SKM-1 (cell line): ENCODE results near the gene CMTR1.

Experiments
- DNase-seq: peaks from one replicate; lab custom pipeline; 2025; ENCODE audit not compliant: unreplicated experiment; lab: John Stamatoyannopoulos, UW

The CMTR1 gene

DNA sequence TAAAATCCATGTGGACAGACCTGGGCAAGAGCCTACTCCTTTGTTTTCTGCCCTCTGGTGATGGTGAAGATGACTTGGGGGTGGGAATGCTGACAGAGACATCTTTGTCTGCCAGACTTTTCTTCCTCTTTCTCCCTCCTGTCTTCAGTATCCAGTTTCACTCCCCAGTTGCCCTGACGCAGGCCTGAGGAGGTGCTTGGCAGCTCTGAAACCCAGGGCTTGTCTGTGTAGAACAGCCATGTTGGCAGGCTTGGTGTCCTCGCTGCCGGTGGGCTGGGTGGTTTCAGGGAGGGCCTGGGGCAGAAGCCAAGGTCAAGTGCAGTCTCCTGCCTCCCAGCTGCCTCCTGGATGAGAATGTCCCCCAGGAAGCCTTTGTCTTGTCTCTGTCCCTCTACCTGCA is 44.2 kb downstream of the CMTR1 start:
- no peak for DNase-seq

DNA sequence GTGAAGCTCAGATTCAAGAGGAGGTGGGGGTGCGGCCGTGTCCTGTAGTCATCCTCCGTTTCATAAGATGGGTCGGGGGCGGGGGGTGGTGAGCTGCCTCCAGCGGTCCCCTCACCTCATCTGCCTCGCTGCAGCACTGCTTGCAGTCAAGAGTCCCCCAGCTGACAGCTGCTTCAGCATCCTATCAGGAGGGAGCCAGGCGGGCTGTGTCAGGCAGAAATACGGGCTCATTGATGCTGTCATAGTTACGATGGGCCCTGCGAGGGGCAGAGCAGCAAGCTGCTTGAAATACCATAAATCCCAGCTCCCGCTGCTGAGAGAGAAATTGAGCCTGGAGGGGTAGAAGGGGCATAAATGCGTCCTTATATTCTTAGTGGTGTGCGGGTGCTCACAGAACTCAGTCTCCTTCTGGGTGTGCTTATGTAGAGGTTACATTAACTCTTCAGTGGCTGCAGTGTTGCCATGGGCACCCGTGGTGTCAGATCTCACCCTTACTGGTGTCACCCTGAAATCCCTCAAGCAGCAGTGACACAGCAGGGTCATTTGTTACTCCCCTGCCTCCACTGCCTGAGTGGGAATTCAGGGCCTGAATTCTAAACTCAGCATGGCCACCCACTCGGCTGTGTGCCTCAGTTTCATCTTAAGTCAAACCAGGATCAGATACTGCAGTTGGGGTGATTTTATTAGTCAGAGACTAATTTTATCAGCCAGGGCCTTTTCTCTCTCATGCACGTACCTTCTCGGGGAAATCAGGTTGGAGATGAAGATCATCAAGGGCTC is 44.8 kb downstream of the CMTR1 start:
- no peak for DNase-seq

DNA sequence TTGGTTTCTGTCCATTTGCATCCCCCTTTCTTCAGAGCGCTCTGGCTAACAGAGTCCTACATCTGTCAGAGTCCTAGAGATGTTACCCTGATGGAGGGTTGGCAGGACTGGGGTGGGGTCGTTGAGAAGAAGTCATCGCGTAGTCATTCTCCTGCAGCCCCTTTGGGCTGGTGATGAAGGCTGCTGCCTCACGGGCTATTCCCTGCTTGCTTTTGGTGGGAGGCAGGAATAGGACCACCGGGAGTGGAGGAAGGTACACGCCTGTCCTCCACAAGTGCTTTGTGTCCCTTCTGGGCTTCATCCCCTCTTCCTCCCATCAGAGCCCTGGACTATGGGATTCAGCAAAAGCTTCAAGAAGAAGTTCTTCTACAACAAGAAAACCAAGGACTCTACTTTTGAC is 45.8 kb downstream of the CMTR1 start:
- DNase-seq: no peak

DNA sequence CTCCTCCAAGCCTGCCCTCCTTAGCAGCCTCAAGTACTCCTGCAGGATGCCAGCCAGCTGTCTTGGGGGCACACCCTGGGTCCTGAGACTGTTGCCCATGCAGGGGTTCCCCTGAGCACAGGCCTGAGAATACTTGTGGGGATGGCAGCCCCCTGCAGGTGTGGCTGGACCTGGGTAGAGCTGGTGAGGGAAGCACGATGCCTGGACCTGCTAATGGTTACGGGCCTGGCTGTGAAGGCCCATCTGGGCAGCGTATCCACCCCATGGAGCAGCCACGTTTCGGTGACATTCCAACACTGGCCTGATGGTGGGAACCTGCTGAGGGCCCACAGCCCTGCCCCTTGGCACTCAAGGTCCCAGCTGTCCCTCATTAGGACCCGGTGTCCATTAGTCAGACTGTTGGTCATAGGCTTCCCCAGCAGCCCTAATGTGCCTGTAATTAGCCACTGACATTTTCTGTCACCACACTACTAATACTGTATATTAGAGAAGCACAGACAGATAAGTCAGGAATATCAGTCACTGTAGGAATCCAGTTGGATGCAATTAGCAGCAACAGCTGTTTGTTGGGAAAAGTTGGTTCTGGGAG is 46.3 kb downstream of the CMTR1 start:
- no peak for DNase-seq

DNA sequence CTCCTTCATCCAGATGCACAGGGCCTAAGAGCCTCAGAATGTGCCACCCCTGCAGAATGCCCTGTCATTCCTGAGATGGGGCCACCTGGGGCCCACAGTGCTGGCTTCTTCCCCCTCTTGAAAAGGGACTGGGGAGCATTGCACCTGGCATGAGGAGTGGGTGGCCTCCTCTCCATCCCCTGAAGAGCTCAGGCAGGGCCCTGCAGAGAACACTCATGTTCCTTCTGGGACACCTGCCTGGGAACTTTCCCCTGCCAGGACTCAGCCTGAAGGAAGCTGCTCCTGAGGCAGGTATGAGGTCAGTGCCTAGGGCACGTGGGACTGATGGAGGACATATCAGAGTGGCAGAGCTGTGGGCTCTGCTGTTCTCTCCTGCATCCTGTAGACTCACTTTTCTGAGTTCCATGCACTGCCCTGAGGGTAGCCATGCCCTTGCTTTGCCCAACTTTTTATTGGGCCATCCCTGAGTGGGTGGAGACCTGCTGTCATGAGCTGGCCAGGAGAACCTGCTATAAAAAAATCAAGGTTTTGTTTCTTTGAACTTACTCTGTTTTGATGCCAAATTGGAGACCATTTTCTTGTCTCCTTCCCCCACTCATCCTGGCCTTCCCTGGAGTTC is 47.2 kb downstream of the CMTR1 start:
- DNase-seq: no peak

DNA sequence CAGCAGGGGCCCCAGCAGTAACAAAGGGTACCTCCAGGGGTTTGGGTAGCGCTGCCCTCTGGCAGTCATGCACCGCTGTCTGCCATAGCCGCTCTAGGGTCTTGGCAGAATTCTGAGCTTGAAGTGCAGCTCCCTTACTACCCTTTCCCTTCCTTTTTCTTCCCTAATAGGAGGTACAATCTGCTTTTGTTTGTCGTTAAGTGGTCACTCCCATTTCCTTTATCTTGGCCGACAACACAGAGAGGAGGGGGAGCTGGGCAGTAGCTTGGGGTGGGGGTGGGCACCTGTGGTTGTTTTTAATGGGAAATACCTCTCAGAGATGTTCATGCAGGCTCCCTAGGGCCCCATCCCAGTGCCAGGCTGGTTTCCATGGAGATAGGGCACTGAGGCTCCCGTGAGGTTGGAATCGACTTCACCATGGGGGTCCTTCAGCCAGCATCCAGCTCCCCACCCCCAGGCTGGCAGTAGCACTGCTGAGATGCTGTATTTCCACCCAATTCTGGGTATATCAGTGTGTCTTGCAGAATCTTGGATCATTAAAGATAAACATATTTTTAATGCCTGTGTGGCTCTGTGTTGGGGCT is 48.0 kb downstream of the CMTR1 start:
- no peak for DNase-seq

DNA sequence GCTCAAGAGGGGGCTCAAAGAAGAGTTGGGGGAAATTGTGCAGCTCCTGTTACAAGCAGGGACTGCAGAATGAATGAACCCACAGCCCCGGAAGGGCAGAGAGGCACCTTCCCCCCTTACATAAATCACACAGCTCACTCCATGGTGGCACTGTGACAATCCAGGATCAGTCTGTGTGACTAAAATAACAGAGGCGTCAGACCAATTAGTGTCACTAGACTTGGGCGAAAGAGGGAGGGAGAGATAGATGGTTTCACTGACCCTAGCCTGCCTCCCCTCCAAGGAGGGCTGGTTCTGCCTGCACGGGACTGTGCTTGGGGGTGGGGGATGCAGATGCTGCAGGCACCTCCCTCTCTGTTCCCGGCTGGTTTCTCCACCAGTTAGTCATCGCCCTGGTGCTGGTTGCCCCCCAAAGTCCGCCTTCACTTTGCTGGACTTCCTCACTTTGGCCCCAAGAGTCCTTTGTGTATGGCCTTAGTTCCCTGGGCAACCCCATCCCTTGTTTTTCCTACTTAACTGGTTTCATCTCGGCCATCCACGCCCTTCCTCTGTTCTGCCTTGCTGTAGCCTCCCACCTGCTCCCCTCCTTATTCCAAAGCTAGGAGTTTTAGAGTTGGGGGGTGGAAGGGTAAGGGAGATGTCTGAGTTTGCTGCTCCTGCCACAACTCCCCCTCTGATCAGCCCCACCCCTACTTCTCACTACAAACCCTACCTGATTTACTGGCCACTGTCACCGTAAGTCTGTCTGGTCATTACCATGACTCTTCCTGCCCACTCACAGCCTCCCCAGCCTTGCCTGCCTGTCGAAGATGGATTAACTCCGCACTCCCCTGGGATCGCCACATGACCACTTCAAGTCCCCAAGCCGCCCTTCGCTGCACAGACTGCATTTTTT is 48.9 kb downstream of the CMTR1 start:
- no peak for DNase-seq

DNA sequence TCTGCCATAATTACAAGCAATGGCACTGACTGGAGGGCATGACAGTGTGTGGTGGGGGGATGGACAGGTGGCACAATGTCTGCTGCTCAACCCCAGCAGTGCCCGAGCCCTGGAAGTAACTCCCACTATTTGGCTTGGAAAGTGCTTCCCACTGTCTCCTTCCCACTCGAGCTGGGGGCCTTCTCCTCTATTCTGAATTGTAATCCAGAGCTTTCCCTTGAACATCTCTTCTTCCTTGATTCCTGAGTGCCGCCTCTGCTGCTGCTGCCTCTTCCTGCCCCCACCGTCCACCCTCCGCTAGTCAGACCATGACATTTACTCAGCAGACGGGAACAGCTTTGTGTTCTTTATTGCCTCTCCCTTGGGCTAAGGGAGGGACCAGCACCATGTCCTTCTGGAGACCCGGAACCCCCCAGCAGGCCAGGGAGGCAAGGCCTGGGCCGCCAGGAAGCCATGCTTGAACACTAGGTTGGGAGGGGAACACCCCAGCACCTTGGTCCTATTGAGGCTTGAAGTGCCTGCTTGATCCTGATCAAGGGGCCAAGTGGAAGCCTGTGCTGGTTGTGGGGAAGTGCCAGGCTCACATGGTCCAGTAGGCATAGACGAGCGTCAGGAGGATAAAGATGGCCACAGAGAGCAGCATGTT is 49.7 kb downstream of the CMTR1 start:
- no peak for DNase-seq

DNA sequence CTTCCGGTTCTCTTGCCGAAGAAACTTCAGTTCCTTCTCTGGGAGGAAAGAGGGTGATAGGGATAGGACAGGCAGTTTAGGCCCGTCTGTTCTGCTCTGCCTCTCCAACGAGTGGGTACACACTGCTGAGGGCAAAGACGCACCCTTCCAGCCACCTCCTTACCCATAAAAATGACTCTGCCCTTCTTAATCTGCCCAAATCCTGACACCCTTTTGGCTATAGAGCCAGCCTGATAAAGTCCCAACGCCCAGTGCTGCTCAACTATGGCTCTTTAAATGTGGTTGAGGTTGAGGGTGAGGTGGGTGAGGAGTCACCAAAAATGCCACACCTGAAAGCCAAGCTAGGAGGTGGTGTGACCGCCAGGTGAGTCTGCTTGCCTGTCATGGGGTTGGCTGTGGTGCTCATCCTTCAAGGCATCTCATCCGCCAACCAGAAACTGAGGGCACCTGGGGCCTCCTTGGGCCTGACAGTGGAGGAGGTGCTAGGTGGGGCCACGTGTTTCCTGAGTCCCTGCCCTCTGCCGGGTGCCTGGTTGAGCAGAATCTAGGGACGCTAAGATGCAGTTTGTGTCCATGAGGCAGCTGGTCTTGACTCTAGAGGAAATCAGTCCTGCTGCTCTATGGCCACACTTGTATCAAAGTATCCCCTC is 50.4 kb downstream of the CMTR1 start:
- no peak for DNase-seq

DNA sequence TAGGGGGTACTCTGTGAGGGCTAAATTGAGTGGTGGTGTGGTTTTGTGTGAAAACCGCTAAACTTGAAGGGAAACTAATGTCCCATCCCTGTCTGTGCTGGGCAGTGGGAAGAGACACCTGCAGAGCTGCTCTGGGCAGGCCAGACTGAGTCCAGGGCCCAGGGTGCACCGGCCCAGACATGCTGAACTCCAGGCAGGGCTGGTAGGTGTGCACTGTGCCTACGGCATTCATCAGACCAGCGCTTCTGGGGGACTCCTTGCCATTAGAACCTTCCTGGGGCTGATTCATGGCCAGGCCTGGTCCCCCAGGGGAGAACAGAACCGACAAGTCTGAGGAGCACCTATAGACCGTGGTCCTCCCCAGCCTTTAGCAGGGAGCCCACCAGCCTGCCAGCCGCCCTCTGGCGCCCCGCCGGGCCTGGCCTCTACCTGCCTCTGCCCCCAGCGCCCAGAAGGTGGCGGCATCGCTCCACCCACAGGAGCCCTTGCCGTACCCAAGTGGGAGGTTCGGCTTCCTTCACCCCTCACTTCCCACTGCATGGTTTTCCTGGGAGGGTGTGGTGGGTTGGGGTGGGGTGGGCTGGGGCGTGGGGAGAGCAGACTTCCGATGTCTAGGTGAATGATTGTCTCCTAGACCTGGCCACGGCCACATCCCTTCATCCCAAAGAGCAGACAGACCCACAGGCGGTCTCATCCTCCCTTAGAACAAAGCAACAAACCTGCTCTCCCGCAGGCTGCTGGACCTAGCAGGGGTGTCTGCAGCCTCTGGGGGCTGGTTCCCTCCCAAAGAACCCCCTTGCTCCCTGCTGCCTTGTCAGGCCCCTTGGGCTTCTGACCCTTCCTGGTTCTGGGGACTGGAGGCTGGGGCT is 51.1 kb downstream of the CMTR1 start:
- no peak for DNase-seq

DNA sequence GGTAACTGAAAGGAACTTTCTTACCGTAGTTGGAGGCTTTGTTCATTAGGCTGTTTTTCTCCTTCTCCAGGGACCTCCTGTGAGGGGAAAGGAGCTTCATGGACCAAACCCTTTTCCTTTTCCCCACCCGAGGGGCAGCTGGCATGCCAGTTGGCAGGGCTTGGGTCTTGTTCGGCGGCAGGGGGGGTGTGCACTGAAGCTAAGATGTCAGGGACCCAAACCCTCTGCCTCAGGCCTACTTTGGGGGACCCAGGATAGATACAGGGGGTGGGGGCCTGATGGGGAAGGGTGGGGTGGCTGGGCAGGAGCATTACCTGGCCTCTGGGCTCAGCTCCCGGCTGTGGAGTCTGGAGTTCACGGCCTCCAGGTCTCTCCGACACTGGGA is 51.8 kb downstream of the CMTR1 start:
- no peak for DNase-seq

DNA sequence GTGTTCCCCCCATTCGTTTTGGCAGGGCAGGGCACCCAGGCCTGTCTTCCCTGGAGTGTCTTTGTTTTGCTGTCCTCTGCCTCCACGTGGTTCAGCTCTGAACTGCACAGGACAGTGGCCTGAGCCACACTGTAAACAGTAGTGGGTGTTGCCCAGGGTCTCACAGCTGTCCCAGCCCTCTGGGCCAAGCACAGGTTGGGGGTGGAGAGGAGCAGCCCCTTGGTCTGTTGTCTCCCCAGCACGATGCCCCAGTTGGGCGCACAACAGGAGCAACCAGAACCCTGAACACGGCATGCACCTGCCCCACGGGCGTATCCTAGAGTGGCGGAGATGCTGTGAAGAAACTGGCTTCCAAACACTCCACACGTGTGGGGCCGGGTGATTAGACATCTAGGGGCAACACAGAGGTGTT is 52.3 kb downstream of the CMTR1 start:
- no peak for DNase-seq

DNA sequence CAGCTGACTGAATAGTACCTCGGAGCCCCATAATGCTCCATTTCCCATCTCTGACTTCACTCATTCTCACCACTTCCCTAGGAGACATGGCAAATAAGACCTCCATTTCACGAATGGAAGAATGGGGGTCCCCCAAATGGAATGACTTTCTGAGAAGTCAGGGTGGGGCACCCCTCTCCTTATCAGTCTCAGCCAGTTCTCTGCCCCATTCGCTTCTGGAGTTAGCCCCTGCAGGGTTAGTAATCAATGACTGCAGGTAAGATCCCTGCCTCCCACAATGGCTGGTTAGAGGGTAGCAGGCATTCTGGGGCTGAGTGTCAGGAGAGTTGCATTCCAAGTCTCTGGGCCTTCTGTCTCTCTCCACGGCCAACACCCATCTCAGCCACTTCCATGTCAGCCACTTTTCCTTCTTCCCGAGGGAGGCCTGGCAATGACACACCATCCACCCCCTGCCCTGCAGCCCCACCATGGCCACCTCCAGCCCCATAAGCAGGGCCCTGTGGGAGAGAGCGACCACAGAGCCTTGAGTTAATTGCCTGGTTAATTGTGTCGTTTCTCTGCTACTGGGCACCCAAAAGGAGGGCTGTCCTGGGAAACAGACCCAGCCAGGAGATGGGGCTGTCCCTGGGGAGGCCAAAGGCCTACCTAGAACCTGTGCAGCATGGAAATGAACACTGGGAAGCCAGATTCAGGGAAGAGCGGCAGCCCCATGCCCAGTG is 53.3 kb downstream of the CMTR1 start:
- DNase-seq: no peak

DNA sequence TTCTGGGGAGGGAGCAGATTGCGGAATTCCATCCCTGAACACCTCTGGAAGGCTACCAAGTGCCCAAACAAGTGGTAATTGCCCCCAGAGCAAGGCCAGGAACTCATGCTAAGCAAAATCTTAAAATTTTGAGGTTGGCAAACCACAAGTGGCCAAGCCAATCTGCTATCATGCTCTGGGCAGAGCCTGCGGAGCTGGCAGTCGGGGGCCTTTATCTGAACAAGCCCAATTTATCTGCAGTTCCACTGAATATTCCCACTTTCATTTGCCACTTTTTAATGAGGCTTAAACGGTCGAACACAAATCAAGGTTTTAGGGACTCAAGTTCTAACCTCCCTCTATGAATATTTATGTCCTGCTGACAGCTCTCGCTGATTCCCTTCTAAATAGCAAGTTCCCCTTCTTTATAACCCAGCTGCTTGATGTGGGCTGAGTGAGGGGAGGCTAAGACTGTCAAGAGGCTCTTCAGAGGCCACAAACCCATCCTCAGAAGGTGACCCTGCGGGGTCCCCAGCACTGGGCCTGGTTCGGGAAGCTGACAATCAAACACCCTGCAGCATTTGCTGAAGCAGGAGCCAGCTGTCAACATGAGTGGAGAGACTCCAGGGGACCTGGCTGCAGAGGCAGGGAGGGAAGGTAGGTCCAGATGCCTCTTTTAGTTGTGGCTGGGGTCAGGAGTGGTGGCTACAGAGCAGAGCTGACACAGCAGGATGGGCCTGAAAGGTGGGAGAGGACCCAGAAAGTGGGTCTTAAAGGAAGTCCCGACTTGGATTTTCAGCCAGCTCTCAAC is 54.8 kb downstream of the CMTR1 start:
- no peak for DNase-seq

DNA sequence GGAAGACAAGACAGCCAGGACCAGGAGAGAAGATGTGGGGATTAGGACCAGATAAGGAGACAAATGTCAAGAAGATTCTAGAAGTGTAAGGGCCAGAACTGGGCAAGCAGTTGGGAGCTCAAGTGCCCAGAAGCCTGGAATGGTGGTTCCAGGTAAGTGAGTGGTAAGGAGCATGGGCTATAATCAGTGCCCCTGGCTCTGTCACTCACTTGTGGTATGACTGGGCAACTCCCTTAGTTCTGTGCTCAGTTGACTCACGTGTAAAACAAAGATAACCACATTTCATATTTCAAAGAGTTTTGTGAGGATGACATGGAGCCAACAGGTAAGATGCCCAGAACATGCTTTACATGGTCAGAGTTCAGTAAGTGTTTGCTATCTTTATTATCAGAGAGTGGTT is 55.5 kb downstream of the CMTR1 start:
- DNase-seq: no peak

DNA sequence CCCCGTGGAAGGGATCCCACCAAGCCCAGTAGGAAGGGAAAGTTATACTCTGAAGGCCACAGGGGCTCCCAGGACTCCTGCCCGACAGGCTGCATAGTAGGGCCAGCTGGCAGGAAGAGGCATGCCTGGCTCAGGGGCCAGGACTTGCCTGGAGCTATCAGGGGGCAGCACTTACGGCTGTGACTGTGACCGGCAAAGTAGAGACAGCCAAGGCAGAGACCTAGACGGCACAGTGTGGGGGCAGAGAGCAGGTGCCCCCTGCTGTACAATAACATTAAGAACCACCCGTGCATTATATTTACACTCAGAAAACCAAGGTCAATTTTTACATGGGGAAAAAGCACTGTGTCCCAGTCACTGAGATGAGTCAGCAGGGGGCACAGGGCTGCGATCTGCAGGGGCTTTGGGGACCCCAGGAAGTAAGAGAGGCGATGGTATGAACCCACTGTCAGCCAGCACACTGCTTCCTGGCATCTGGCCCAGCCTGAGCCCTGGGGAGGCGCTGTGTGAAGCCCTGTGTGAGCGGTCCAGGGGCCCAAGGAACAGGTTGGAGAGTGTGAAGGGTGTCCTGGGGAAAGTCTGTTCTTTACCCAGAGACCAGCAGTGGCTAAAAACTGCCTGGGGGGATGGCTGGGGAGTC is 56.8 kb downstream of the CMTR1 start:
- DNase-seq: no peak

DNA sequence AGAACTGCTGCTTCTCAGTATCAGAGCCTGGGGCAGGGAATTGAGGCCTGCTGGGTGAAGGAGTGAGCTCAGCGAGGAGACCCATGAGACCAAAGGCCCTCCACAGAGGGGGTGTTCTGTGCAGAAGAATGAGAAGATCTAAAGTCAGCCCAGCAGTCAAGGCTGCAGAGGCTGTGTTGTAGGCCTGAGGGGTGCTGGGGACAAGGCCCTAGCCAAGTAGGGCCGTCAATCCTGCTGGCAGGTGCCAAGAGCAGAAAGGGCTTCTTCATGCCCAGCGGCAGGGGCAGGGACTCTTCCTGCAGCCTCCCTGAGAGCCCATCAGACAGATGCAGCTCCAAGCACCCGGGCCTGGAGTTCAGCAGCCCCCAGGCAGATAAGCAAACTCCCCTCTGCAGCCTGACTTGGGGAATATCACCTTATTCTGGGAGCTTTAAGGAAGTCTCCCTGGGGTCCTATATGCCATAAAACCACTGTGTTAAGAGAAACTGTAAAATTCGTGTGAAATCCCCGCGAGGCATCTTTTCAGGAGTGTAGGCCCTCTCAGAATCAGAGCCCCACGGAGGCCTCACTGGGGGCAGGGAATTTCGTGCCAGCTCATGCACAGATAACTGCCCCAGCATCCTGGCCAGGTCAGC is 57.6 kb downstream of the CMTR1 start:
- no peak for DNase-seq
